DMS79 (cell line): ENCODE data around the gene NR4A2.

Experiments
- DNase-seq: peaks from one replicate; lab custom pipeline; 2025; lab: John Stamatoyannopoulos, UW

The NR4A2 gene

GRCh38 chr2:156332534-156333273, at the start of gene NR4A2:
TSS of gene NR4A2 (minus strand) at chr2:156332721. CDS start at chr2:156330186, 2,535 bp downstream.
- peak; percentile 65 for DNase-seq

- no peak for DNase-seq
These were observed 47.7 kb upstream of the NR4A2 start for GRCh38 chr2:156380117-156380645.

DNA sequence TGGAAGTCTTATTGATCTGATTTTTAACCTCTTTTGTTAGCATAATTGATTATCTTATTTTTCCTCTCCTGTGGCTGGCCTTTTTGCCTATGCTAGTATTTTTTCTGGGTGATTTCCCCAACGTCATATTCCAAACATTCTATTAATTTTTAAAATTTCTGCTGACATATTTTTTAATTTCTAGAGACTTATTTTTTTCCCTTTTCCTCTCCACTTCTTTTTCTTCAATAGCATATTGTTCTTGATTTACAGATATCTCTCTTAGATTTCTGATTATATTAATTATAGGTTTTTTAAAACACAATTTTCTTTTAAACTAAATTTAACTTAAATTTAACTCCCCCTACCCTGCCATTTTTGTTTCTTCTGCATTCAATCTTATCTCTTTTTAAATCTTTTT, 47.2 kb upstream of the NR4A2 start:
- no peak for DNase-seq

DNA sequence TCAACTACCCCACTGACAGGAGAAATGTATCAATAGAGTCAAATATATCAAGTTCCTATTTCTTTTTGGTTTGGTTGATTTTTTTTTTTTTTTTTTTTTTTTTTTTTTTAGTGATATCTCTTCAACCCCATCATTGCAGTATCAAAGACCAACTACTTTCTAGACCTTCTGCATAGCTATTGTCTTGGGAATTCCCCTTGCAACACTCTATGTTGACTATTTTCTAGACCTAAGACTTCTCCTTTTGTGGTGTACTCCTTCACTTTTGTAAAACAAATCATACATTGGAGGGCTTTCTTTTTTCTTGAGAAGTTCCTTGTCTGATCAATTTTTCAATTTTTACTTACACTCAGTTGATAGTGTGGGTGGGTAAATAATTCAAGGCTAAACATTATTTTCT, 46.5 kb upstream of the NR4A2 start:
- DNase-seq, result no peak

- no peak for DNase-seq
These were observed 34.2 kb upstream of the NR4A2 start for GRCh38 chr2:156366753-156367152.

DNA sequence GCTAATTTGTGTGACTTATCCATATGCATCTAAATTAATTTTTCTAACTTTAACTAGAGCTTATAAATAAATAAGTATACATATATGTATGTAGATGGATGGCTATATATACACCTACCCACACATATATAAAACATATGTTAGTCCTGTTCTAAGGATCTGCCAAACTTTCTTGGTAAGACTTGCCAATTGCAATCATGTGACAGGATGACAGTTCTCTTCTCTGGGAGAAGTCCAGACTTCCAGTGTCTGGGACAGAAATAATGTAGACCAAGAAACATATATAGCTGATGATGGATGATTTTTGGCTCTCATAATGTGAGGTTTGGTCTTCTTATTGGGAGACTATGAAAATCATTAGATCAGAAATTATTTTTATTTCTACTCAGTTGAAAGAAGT, 30.6 kb upstream of the NR4A2 start:
- no peak for DNase-seq

DNA sequence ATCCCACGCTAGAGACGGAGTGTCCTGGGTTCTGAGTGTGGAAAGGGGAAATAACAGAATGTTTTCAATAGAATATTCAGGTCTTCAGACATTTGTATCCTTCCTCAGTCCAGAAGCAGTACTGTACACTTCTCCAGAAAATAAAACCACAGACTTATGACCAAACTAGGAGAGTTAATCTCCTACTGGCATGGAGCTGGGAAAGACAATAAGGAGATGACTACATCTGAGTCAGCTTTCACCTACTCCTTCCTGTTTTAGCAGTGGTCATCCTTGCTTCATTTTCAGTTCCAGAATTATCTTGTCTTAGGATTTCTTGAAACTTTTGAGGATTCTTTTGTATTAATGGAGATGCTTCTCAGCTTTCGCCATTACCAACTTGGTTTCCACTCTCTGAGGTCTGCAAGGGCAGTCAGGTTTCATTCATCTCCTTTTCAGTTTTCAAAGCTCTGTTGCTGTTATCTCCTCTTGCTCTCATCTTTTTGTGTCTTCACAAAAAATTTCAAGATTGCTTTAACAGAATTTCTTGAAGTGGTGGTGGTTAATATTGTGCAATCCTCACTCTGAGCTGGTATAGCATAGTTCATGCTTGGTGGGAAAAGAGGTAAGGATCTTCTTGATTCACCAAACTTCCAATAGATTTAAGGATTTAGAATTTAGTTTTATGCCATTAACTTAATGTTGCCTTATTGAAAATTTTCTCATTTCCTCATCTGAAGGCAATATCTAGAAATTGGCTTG, 23.7 kb upstream of the NR4A2 start:
- no peak for DNase-seq

DNA sequence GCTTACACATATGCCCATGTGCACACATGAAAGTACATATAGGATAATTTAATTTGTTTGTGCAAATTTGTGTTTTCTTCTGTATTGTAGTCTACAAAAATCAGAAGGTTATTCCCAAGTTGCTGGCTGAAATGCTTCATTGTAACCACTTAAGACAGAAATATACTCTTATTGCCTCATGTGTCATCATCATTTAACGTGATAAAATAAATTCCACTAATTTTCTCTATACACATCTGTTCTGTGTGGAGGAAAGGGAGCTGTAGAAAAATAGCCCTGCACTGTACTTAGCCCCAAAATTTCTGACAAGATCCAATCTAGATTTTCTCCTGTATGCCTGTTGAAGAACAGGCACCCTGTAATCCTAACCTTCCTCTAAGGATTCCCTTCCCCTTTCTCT, 20.4 kb upstream of the NR4A2 start:
- DNase-seq, result no peak

DNA sequence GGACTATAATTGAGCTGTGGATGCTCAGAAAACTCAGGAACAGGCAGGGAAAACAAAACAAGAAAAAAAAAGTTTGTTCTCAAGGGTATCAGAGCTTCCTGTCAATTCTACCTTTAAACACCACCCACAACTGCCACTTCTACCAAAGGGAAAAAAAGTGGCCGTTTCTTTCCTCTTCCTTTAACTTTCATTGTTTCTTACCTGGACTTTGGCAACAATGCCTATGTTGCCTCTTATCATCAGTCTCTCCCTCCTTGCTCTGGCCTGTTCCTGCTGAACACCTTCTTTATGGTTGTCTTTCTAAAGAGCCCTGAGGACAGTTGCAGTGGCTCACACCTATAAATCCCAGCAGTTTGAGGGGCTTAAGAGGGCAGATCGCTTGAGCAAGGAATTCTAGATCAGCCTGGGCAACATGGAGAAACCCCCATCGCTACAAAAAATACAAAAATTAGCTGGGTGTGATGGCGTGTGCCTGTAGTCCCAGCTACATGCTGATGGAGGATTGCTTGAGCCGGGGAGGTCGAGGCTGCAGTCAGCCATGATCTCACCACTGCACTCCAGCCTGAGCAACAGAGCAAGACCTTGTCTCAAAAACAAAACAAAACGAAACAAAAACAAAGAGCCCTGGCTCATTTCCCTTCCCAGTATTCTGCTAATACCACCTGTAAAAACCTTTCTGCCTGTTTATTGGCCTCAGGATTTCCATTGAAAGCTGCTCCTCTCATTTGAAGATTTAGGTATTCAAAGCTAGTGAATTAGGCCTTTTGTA, 18.0 kb upstream of the NR4A2 start:
- DNase-seq, result no peak

GRCh38 chr2:156349605-156350004, 17.1 kb upstream of the NR4A2 start:
- no peak for DNase-seq

DNA sequence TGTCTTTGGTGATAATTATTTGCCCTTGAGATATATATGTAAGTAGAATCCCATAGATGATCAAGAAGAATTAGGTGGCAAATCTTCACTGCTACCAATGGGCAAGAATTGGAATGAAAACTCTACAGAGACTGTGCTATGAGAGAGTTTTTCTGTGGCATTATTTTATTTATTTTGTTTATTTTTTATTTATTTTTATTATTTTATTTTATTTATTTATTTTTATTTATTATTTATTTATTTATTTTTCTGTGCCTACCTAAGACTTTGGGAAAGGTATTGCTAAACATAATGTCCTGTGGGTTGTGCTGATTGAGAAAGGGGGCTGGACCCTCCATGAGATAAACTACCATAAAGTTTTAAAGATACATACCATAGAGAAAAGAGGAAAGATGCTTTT, 16.6 kb upstream of the NR4A2 start:
- DNase-seq, result no peak

DNA sequence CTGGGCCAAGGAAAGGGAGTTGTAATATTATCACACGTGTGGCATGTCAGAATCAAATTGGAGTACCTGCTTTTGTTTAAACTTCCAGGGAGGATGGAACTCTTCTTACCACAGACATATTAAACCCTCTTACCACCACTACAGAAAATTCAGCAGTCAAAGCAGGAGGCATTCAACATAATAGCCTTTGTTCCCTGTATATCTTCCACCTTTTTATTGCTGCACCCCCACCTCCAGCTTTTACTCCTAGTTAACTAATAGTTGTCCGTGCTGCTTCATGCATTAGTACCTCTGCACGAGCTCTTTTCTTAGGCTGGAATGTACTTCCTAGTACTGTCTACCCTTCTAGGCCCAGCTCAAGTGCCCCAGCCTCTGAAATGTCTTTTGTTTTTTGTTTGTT, 14.9 kb upstream of the NR4A2 start:
- no peak for DNase-seq

- DNase-seq, result no peak
These were observed 14.2 kb upstream of the NR4A2 start for GRCh38 chr2:156346731-156347130.

DNA sequence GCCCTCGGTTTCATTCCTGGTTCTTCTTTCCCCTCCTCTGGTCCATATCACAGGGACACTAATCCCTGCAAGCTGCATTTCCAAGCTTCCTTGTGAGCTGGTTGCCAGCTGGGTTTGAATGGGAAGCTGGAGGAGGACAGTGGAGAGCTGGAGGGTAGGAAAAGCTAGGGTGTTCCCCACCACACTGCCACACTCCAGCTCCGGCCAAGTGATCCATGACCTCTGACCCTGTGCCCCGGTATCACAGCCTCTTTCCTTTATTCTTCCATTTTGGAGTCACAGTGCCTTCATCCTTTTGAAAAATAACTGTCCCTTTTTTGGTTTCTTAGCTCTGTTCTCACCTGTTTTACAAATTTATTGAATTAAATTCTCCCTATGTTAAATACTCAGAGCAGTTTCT, 13.1 kb upstream of the NR4A2 start:
- DNase-seq, result no peak

- no peak for DNase-seq
These were observed 11.4 kb upstream of the NR4A2 start for GRCh38 chr2:156343940-156344301.

DNA sequence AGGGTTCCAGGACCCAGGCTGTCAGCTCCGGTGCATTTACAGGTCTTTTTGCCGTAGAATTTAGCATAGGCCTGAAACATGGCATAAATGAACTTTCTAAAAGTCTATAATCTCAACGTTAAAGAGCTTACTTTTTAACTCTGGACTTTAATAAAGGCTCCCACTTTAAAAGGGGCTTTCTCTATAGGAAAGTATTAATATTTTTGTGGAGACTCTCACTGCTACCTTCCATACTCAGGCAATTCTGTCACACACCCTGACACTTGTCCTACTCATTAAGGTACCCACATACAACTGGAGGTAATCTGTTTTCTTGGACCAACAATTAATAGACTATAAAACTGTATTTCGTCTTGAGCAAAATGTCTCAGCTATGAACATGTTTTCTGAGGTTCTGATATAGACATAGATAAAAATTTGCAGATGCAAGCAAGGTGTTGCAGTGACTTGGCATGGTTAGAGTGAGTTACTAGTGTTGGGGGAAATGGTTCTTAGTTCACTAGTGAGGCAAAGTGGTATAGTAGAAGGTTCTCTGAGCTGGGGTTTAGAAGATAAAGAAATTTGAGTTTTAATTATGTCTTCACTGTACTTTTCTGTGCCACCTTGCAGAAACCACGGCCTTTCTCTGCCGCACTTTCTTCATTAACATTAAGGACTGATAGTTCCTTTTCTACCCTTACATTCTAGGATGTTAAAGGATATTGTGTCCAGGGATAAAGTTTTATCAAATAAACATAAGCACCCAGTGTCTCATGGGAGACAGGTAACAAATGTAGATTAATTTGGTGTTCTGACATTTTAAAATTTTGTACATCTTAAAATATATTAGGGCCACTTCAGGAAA, 10.8 kb upstream of the NR4A2 start:
- DNase-seq, result no peak

GRCh38 chr2:156342254-156343095, 10.0 kb upstream of the NR4A2 start:
- DNase-seq, result peak; percentile 75

- peak; percentile 77 for DNase-seq
These were observed 9.1 kb upstream of the NR4A2 start for GRCh38 chr2:156341452-156342253.

- peak; percentile 47 for DNase-seq
These were observed 8.4 kb upstream of the NR4A2 start for GRCh38 chr2:156340804-156341451.
